B cell (primary cell): ENCODE data around the gene DOCK3.

ENCODE experiments used
- EZH2 ChIP-seq: IDR thresholded peaks from 2 replicates; pipeline ENCODE4 v1.6.1; 2012; ENCODE audit warnings: borderline replicate concordance, low read depth, mild to moderate bottlenecking, moderate library complexity, low read length; ENCODE audit not compliant: insufficient read depth, poor library complexity, severe bottlenecking
- TF ChIP-seq, protein P1 (sequence below): fragments of 200-600 bp; IDR thresholded peaks from one replicate; pipeline ENCODE4 v1.8.0; 2022; ENCODE audit warnings: antibody characterized with exemption, mild to moderate bottlenecking

DNA sequence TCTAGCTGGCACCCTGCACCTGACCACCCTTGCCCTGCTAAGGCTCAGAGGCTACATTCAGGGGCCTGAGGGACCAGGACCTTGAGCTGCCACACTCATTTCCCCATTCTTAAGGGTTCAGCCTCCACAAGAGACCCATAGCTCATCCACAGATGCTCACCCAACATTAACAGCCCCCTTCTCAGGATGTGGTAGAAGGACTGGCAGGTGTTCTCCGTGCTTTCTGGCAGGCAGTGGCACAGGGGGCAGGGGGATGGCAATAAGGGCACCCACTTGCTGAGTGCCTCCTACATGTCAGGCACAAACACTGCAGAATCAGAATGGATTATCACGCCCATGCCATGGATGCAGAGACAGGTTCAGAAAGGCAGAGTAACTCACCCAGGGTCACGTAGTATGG, 48.3 kb upstream of the DOCK3 start:
- TF ChIP-seq, protein P1, sequence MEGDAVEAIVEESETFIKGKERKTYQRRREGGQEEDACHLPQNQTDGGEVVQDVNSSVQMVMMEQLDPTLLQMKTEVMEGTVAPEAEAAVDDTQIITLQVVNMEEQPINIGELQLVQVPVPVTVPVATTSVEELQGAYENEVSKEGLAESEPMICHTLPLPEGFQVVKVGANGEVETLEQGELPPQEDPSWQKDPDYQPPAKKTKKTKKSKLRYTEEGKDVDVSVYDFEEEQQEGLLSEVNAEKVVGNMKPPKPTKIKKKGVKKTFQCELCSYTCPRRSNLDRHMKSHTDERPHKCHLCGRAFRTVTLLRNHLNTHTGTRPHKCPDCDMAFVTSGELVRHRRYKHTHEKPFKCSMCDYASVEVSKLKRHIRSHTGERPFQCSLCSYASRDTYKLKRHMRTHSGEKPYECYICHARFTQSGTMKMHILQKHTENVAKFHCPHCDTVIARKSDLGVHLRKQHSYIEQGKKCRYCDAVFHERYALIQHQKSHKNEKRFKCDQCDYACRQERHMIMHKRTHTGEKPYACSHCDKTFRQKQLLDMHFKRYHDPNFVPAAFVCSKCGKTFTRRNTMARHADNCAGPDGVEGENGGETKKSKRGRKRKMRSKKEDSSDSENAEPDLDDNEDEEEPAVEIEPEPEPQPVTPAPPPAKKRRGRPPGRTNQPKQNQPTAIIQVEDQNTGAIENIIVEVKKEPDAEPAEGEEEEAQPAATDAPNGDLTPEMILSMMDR, result no peak
- no peak for TF ChIP-seq EZH2
